ENCODE data around the gene EMC8.

- TF ChIP-seq, protein P1, sequence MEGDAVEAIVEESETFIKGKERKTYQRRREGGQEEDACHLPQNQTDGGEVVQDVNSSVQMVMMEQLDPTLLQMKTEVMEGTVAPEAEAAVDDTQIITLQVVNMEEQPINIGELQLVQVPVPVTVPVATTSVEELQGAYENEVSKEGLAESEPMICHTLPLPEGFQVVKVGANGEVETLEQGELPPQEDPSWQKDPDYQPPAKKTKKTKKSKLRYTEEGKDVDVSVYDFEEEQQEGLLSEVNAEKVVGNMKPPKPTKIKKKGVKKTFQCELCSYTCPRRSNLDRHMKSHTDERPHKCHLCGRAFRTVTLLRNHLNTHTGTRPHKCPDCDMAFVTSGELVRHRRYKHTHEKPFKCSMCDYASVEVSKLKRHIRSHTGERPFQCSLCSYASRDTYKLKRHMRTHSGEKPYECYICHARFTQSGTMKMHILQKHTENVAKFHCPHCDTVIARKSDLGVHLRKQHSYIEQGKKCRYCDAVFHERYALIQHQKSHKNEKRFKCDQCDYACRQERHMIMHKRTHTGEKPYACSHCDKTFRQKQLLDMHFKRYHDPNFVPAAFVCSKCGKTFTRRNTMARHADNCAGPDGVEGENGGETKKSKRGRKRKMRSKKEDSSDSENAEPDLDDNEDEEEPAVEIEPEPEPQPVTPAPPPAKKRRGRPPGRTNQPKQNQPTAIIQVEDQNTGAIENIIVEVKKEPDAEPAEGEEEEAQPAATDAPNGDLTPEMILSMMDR (IDR thresholded peaks at IDR 0.05): no peak
- no peak for TF ChIP-seq ZFX (IDR thresholded peaks at IDR 0.05; ENCODE audit: borderline replicate concordance)
Observed at GRCh38 chr16:85848986-85849385, 49.6 kb upstream of the EMC8 start.
